Endothelial cell of umbilical vein (primary cell): ENCODE measurements around the gene URI1. TPM values are rescaled to one million over a fixed set of nuclear protein-coding genes. Genes with fewer than 3 reads are reported as not detected.

ENCODE experiments used
- BruUV-seq: library from RNA; stranded (reverse); fragments of 400-500 nt; replicated peaks from 2 replicates; lab custom pipeline; 2021; lab: Mats Ljungman, UMichigan
- CTCF ChIA-PET: fragments of 300-600, 350-600 bp; sonication (Branson Sonifier 250); formaldehyde crosslinking; loops from one replicate; lab custom pipeline; 2021; ENCODE audit warnings: antibody characterized with exemption, inconsistent platforms; lab: Charles Lee
- POLR2A ChIA-PET: fragments of 300-600, 350-600 bp; sonication (Branson Sonifier 250); formaldehyde crosslinking; loops from one replicate; lab custom pipeline; 2021; ENCODE audit warnings: antibody characterized with exemption, inconsistent platforms; lab: Charles Lee
- DNase-seq: peaks from one replicate; pipeline ENCODE4 v3.0.0-alpha.2; 2011; ENCODE audit warnings: low read depth, low spot score
- FAIRE-seq: peaks from 2 replicates; lab custom pipeline; 2011; peaks lifted over from hg19 to GRCh38; lab: Jason Lieb, UNC
- H2AFZ ChIP-seq: 2 replicates; pipeline ENCODE4 v1.6.0; 2012; ENCODE audit warnings: low read depth, low read length, control low read depth, inconsistent platforms
- H3K27ac ChIP-seq: 2 replicates; pipeline ENCODE4 v1.5.1; 2011; ENCODE audit warnings: low read depth, mild to moderate bottlenecking, control low read depth, low read length, moderate library complexity; ENCODE audit not compliant: insufficient read depth
- H3K27me3 ChIP-seq, 2 experiments: 2 replicates each; pipeline versions ENCODE4 v1.6.0 to v1.6.1; 2011; ENCODE audit warnings: low read length in 2 of 2, mixed read lengths in 1 of 2; ENCODE audit not compliant: control insufficient read depth in 2 of 2, insufficient read depth in 2 of 2
- H3K36me3 ChIP-seq, 2 experiments: 2 replicates in 1 of 2; 3 replicates in 1 of 2; pipeline ENCODE4 v1.5.1; 2011; ENCODE audit warnings: low read length in 2 of 2, mild to moderate bottlenecking in 1 of 2, moderate library complexity in 1 of 2; ENCODE audit not compliant: control insufficient read depth in 2 of 2, insufficient read depth in 2 of 2; ENCODE audit errors: extremely low read depth in 1 of 2
- H3K4me1 ChIP-seq: 3 replicates; pipeline ENCODE4 v1.5.1; 2011; ENCODE audit warnings: mild to moderate bottlenecking, low read length; ENCODE audit not compliant: control insufficient read depth, insufficient read depth; ENCODE audit errors: extremely low read depth
- H3K4me2 ChIP-seq: 2 replicates; pipeline ENCODE4 v1.6.1; 2011; ENCODE audit warnings: low read length, control low read depth, mixed read lengths; ENCODE audit not compliant: insufficient read depth
- H3K4me3 ChIP-seq, 3 experiments: fragments of 200-600 bp in 1 of 3; sonication (generic), shearing (Covaris generic) in 1 of 3; replicated peaks in 1 of 3; 2 replicates each; pipeline ENCODE4 v1.5.1; 2011 to 2016; ENCODE audit warnings: control low read depth in 3 of 3, low read length in 3 of 3, mild to moderate bottlenecking in 2 of 3, inconsistent platforms in 1 of 3, low read depth in 1 of 3, moderate library complexity in 1 of 3; ENCODE audit not compliant: insufficient read depth in 1 of 3
- H3K79me2 ChIP-seq: 2 replicates; pipeline ENCODE4 v1.6.0; 2012; ENCODE audit warnings: low read length, inconsistent platforms; ENCODE audit not compliant: control insufficient read depth, insufficient read depth
- H3K9ac ChIP-seq: replicated peaks from 2 replicates; pipeline ENCODE3; 2011; ENCODE audit warnings: low read length, control low read depth; ENCODE audit not compliant: insufficient read depth; ENCODE audit errors: extremely low read depth
- H3K9me1 ChIP-seq: replicated peaks from 3 replicates; pipeline ENCODE4 v1.6.0; 2011; ENCODE audit warnings: mild to moderate bottlenecking, low read length; ENCODE audit not compliant: control insufficient read depth, insufficient read depth; ENCODE audit errors: extremely low read depth
- H3K9me3 ChIP-seq: replicated peaks from 2 replicates; pipeline ENCODE4 v1.5.1; 2012; ENCODE audit warnings: low read length, inconsistent platforms; ENCODE audit not compliant: control insufficient read depth, insufficient read depth
- H4K20me1 ChIP-seq: replicated peaks from 2 replicates; pipeline ENCODE3; 2011; ENCODE audit warnings: mild to moderate bottlenecking, low read length; ENCODE audit not compliant: control insufficient read depth, insufficient read depth; ENCODE audit errors: extremely low read depth
- CTCF ChIP-seq, 2 donors: IDR thresholded peaks; 1 replicate in 1 of 2; 2 replicates in 1 of 2; pipeline ENCODE4 v1.5.1; 2011; ENCODE audit warnings: low read length in 2 of 2, mild to moderate bottlenecking in 2 of 2, moderate library complexity in 2 of 2, control low read depth in 1 of 2, inconsistent platforms in 1 of 2, low read depth in 1 of 2; ENCODE audit not compliant: insufficient read depth in 1 of 2; ENCODE audit errors: extremely low read depth in 1 of 2
- EZH2 ChIP-seq: IDR thresholded peaks from 2 replicates; pipeline ENCODE4 v1.6.1; 2012; ENCODE audit warnings: borderline replicate concordance, low read depth, mild to moderate bottlenecking, moderate library complexity, low read length, inconsistent platforms; ENCODE audit not compliant: severe bottlenecking
- FOS ChIP-seq: IDR thresholded peaks from 2 replicates; pipeline ENCODE4 v1.6.1; 2011; ENCODE audit warnings: mild to moderate bottlenecking, low read length, moderate library complexity, borderline replicate concordance; ENCODE audit not compliant: insufficient read depth
- GATA2 ChIP-seq: IDR thresholded peaks from 2 replicates; pipeline ENCODE4 v1.7.0; 2011; ENCODE audit warnings: low read depth, mild to moderate bottlenecking, moderate library complexity, mixed read lengths, low read length; ENCODE audit not compliant: insufficient read length, insufficient read depth
- MAX ChIP-seq: IDR thresholded peaks from 2 replicates; pipeline ENCODE4 v1.6.1; 2011; ENCODE audit not compliant: insufficient read depth, insufficient read length
- POLR2A ChIP-seq: IDR thresholded peaks from 2 replicates; pipeline ENCODE4 v1.6.1; 2012; ENCODE audit warnings: low read depth, mild to moderate bottlenecking, control low read depth, low read length
- POLR2AphosphoS5 ChIP-seq: IDR thresholded peaks from 2 replicates; pipeline ENCODE4 v1.6.1; 2012; ENCODE audit warnings: low read depth, mild to moderate bottlenecking, control low read depth, low read length, moderate library complexity; ENCODE audit not compliant: insufficient read depth
- dilution Hi-C: fragments of 300-500 bp; cut with MboI; formaldehyde crosslinking; loops from one replicate; pipeline ENCODE4 v1.15.0; 2019; ENCODE audit warnings: low sequenced_read_pairs; ENCODE audit not compliant: extremely low pct_ligation_motif_present
- intact Hi-C: fragments of 100-400 bp; cut with micrococcal nuclease; formaldehyde crosslinking; loops from one replicate; pipeline ENCODE4 v1.10.0; 2022
- polyA plus RNA-seq, 4 experiments: library from polyadenylated mRNA; depleted of rRNA in 3 of 4; stranded (reverse) in 3 of 4; unstranded in 1 of 4; fragments of >200 nt; gene quantifications; 2 replicates each; pipeline versions ENCODE4 v1.2.1 to v1.2.3, GENCODE V29; 2011 to 2012; ENCODE audit warnings: missing spikeins in 1 of 4
- total RNA-seq: library from RNA; stranded (reverse); gene quantifications from 2 replicates; pipeline ENCODE4 v1.2.3, GENCODE V29; 2021

Gene URI1
- total and polyA plus RNA-seq, 2 donors (not counting 3 experiments of a cell fraction or from before 2014, with no cell fraction given) = 12.8 to 28.9 TPM

- H3K9ac ChIP-seq = no peak overlapping the region
- no peak overlapping the region for H2AFZ ChIP-seq
- no peak overlapping the region for H3K4me3 ChIP-seq
- no peak for FAIRE-seq
- H3K4me1 ChIP-seq = no peaks in the 10 kb centered on the region
- no peaks in the 10 kb centered on the region for H3K79me2 ChIP-seq
- BruUV-seq = no TSS peak
- intact Hi-C loops (no loop called here), dilution Hi-C loops (no loop called here)
- H3K27me3 ChIP-seq = no peaks in the 10 kb centered on the region
- CTCF ChIA-PET = no interaction called here
- peaks cover 0 to 5% of the 10 kb centered on the region in 2 experiments for H3K36me3 ChIP-seq
- H4K20me1 ChIP-seq = no peaks in the 10 kb centered on the region
- POLR2A ChIA-PET = no interaction called here
- TF ChIP-seq POLR2AphosphoS5 (no peak), FOS (no peak), EZH2 (no peak), POLR2A (no peak), MAX (no peak), CTCF (IDR thresholded peaks at IDR 0.05; ENCODE audit: extremely low read depth in 1 of 2, insufficient read depth in 1 of 2, low read depth in 1 of 2, low read length in 2 of 2) (no peak), GATA2 (no peak)
- no peak for DNase-seq
- peaks cover 3% of the 10 kb centered on the region for H3K9me1 ChIP-seq
- H3K9me3 ChIP-seq = no peaks in the 10 kb centered on the region
- H3K4me2 ChIP-seq = no peak overlapping the region
- no peak overlapping the region for H3K27ac ChIP-seq
These were observed 67.0 kb downstream of the URI1 start for GRCh38 chr19:30009013-30009412.
